ENCODE data around the gene UBA5. TPM values are rescaled to one million over a fixed set of nuclear protein-coding genes. Genes with fewer than 3 reads are reported as not detected.

The UBA5 gene
- total and polyA plus RNA-seq, 9 of the 15 experiments (the other 6 are each of a cell fraction or from before 2014, with no cell fraction given): 8.1 to 71.1 (median 29.4) TPM

DNA sequence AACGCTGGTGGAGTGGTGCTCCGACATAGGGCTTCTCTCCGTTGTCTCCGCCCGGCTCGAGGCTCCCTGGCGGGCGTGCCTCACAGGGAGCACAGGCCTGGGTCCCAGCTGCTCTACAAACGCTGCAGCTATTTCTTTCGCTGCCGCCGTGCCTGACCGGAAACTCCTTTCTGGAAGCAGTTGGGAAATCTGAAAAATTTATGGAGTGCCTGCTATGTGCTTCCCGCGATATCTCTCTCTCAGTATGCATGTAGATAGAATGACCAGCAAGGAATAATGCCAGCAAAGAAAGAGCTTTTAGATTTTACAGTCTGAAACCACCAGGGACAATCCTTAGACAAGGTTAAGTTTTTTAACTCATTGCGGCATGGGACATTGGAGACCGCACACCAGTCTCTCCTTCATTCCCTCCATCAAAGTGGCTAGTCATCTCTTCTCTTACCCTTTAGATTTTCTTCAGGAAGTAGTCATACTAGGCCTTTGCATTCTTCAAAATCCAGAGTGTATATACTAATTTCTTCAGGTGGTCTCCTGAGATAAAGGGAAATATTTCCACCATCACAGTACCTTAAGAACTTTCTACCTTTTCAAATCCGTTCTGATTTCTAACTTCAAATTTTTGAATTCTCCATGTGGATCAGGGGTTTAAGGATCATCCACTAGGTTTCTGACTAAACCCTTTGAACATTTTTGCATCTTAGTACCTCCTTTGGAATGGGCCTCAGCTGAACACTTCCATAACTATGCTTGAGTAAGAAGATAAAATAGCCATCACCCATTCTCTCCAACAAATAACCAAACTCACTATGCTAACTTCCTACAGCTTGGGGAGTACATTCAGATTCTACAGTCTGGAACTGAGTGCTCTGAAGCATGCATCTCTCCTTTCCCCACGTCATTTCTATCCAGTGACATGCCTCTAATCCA is 63.2 kb downstream of the UBA5 start (continued):
- TF ChIP-seq ZFP36 (IDR thresholded peaks at IDR 0.05; ENCODE audit: low read depth, low read length, partially characterized antibody) (no peak), ETV5 (CRISPR knock-in tag; IDR thresholded peaks at IDR 0.05; ENCODE audit: low read depth) (no peak), CC2D1A (IDR thresholded peaks at IDR 0.05) (no peak), RBM17 (IDR thresholded peaks at IDR 0.05; ENCODE audit: borderline replicate concordance, low read depth, low read length) (no peak), RBM25 (IDR thresholded peaks at IDR 0.05; ENCODE audit: low read depth, low read length, severe bottlenecking) (no peak), MIER1 (IDR thresholded peaks at IDR 0.05; ENCODE audit: low read depth) (no peak), GABPB1 (CRISPR knock-in tag; IDR thresholded peaks at IDR 0.05) (no peak), MLX (CRISPR knock-in tag; conservative IDR thresholded peaks at IDR 0.05) (no peak), ZNF398 (CRISPR knock-in tag; IDR thresholded peaks at IDR 0.05) (no peak), PCBP2 (IDR thresholded peaks at IDR 0.05; ENCODE audit: low read depth, low read length, poor library complexity, severe bottlenecking) (no peak), RFX5 (IDR thresholded peaks at IDR 0.05; ENCODE audit: low read depth, low read length) (no peak), RCOR1 (IDR thresholded peaks at IDR 0.05; ENCODE audit: borderline replicate concordance in 1 of 2, low read depth in 2 of 2, low read length in 2 of 2) (no peak), CBX1 (IDR thresholded peaks at IDR 0.05; ENCODE audit: low read depth) (no peak), SNRNP70 (optimal IDR thresholded peaks at IDR 0.05; ENCODE audit: low read depth, low read length) (no peak), BRD4 (IDR thresholded peaks at IDR 0.05) (no peak), RAD51 (IDR thresholded peaks at IDR 0.05; ENCODE audit: borderline replicate concordance, low read depth) (no peak), POLR2H (tag; IDR thresholded peaks at IDR 0.05; ENCODE audit: low read depth) (no peak)
- TF ChIP-seq, protein P1, sequence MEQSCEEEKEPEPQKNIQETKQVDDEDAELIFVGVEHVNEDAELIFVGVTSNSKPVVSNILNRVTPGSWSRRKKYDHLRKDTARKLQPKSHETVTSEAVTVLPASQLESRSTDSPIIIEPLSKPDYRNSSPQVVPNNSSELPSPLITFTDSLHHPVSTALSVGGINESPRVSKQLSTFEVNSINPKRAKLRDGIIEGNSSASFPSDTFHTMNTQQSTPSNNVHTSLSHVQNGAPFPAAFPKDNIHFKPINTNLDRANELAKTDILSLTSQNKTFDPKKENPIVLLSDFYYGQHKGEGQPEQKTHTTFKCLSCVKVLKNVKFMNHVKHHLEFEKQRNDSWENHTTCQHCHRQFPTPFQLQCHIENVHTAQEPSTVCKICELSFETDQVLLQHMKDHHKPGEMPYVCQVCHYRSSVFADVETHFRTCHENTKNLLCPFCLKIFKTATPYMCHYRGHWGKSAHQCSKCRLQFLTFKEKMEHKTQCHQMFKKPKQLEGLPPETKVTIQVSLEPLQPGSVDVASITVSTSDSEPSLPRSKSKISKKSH (CRISPR knock-in tag; IDR thresholded peaks at IDR 0.05): no peak
- TF ChIP-seq, protein P2, sequence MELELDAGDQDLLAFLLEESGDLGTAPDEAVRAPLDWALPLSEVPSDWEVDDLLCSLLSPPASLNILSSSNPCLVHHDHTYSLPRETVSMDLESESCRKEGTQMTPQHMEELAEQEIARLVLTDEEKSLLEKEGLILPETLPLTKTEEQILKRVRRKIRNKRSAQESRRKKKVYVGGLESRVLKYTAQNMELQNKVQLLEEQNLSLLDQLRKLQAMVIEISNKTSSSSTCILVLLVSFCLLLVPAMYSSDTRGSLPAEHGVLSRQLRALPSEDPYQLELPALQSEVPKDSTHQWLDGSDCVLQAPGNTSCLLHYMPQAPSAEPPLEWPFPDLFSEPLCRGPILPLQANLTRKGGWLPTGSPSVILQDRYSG (tag; conservative IDR thresholded peaks at IDR 0.05; ENCODE audit: low read depth): no peak

Measured in K562 (cell line).